Left lung (tissue), 10 donors: Measurements from ENCODE around the gene SYT1. TPM values are rescaled to one million over a fixed set of nuclear protein-coding genes. Genes with fewer than 3 reads are reported as not detected.

Experiments used
- ATAC-seq: fragments of 200-7000 bp; cut with Tn5 transposase; one replicate; pipeline ENCODE4 v1.9.1; 2020; ENCODE audit warnings: moderate library complexity
- DNase-seq, 4 donors: peaks; one replicate each; pipeline ENCODE4 v3.0.0-alpha.2; 2013 to 2020
- H3K27ac ChIP-seq, 2 donors: fragments of 200-600 bp; sonication (generic) in 1 of 2; one replicate each; pipeline versions ENCODE4 v1.5.0 to v1.8.0; 2020 to 2021
- H3K27me3 ChIP-seq, 2 donors: fragments of 200-600 bp; sonication (generic) in 1 of 2; one replicate each; pipeline versions ENCODE4 v1.5.0 to v1.8.0; 2020 to 2021
- H3K36me3 ChIP-seq, 2 donors: fragments of 200-600 bp; sonication (generic) in 1 of 2; one replicate each; pipeline versions ENCODE4 v1.5.0 to v1.8.0; 2020 to 2021
- H3K4me1 ChIP-seq, 2 donors: fragments of 200-600 bp; one replicate each; pipeline ENCODE4 v1.8.0; 2021
- H3K4me3 ChIP-seq, 2 donors: fragments of 200-600 bp; sonication (generic) in 1 of 2; one replicate each; pipeline versions ENCODE4 v1.5.0 to v1.8.0; 2020 to 2021; ENCODE audit warnings: mild to moderate bottlenecking in 1 of 2
- H3K9me3 ChIP-seq, 2 donors: fragments of 200-600 bp; sonication (generic) in 1 of 2; one replicate each; pipeline versions ENCODE4 v1.5.0 to v1.8.0; 2020 to 2021
- CTCF ChIP-seq, 2 donors: fragments of 200-600 bp; sonication (generic) in 1 of 2; IDR thresholded peaks; one replicate each; pipeline versions ENCODE4 v1.5.0 to v1.8.0; 2021; ENCODE audit warnings: antibody characterized with exemption in 2 of 2
- intact Hi-C, 2 donors: fragments of 100-400 bp; cut with DNase I; formaldehyde crosslinking; loops; one replicate each; pipeline versions ENCODE4 v1.11.2 to v1.14.2; 2022
- polyA plus RNA-seq, 6 donors: library from polyadenylated mRNA; unstranded; fragments of 120-200 nt; gene quantifications; one replicate each; pipeline ENCODE4 v1.2.1, GENCODE V29; 2013; ENCODE audit not compliant: insufficient read length in 6 of 6
- total RNA-seq, 2 donors: library from RNA; stranded (reverse); fragmentation: NEBNext Ultra II Directional; extraction: Animal tissue kit (Norgen Biotek cat#: 25700); gene quantifications; one replicate each; pipeline ENCODE4 v1.2.1, GENCODE V29; 2021
- donor health status: DM: no; HTN: yes; CAD: no.
- donor health status: DM: no; HTN: no; CAD: no.

SYT1 gene
- total and polyA plus RNA-seq, 8 donors: 1.5 to 6.9 (median 4.8) TPM

- TF ChIP-seq CTCF (IDR thresholded peaks at IDR 0.05): no peak
- DNase-seq (no peak), ATAC-seq (no peak)
- H3K36me3 ChIP-seq: no peaks in the 10 kb centered on the region
- intact Hi-C loops: no loop called here
- no peaks in the 10 kb centered on the region for H3K9me3 ChIP-seq
- H3K4me3 ChIP-seq: no peak overlapping the region
- H3K27ac ChIP-seq: no peak overlapping the region
- H3K27me3 ChIP-seq: no peaks in the 10 kb centered on the region
- no peaks in the 10 kb centered on the region for H3K4me1 ChIP-seq
These were observed 67.0 kb downstream of the SYT1 start for GRCh38 chr12:78931466-78931990.

DNA sequence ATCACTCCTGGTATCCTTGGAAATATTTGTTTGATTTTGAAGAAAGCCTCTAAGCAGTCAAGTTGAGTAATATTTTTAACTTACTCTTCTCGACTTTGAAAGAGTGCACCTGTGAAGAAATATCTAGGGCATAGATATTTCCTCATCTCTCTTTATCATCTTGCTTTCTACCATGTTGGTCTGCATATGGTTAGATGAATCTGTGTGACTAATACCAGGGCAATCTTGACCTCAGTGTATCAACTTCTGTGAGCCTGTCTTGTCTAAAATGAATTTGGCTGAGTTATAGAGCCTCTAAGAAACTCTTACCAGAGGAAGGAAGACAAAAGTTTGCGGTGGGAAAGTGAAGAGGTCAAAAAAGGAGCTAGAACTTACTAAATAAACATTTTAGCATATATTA is 68.4 kb downstream of the SYT1 start:
- Histone ChIP-seq H3K9me3 (no peaks in the 10 kb centered on the region), H3K4me3 (no peak overlapping the region), H3K27me3 (no peaks in the 10 kb centered on the region), H3K27ac (no peak overlapping the region), H3K4me1 (no peaks in the 10 kb centered on the region), H3K36me3 (no peaks in the 10 kb centered on the region)
- intact Hi-C loops: no loop called here
- DNase-seq (no peak), ATAC-seq (no peak)
- TF ChIP-seq CTCF (IDR thresholded peaks at IDR 0.05): no peak

DNA sequence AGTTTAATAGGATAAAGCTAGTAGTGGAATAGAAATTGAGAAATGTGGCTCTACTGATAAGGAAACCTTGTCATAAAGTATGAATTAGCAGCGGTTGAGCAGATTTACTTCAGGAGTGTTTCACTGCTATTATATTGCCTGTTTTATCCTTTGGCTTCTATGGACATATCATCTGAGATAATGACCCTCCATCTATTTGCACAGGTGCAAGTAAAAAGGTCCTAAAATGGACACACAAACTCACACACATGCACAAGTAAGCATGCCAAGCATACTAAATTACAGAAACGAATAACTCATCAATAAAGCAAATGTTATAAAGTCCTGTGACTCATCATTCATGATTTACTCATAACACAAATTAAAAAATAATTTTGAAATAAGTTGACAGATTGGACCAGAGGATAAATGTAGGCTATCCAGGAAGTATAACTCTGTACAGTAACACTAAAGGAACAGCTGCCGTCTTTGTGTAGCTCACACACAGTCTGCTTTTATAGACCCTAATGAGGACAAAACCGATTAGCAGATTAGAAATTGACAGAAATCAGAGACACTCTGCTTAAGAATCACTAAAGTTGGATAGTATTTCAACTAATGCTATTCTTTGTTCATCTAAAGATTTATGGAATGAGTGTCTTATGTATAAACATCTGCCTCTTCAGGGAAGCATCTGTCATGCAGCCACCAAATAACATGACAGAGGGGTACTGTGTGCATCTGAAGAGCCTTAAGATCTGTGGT is 73.9 kb downstream of the SYT1 start:
- H3K9me3 ChIP-seq: no peaks in the 10 kb centered on the region
- H3K4me1 ChIP-seq: no peaks in the 10 kb centered on the region
- DNase-seq: no peak
- H3K36me3 ChIP-seq: no peaks in the 10 kb centered on the region
- no peak overlapping the region for H3K27ac ChIP-seq
- intact Hi-C loops: no loop called here
- no peaks in the 10 kb centered on the region for H3K27me3 ChIP-seq
- no peak for ATAC-seq
- H3K4me3 ChIP-seq: no peak overlapping the region
- no peak for TF ChIP-seq CTCF (IDR thresholded peaks at IDR 0.05)

DNA sequence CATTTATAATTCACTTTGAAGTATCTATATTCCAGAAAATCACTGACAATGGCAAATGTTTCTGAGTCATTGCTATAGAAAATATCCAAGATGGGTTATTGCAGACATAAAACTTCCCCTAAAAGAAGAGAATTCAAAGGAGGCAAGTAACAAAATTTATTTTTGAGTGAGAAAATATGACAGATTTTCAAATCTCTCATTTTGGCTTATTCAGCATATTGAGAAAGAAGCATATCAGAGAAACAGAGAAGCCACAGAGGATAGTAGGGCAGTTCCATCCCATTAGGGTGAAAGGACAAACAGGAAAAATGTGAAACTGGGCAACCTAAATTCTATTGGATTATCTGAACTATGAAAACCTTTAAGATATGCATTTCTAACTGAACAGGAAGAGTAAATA is 85.0 kb downstream of the SYT1 start:
- H3K4me1 ChIP-seq: no peaks in the 10 kb centered on the region
- DNase-seq (no peak), ATAC-seq (no peak)
- H3K36me3 ChIP-seq: no peaks in the 10 kb centered on the region
- H3K27ac ChIP-seq: no peak overlapping the region
- no peaks in the 10 kb centered on the region for H3K27me3 ChIP-seq
- peaks cover 0 to 9% of the 10 kb centered on the region in 2 donors for H3K9me3 ChIP-seq
- intact Hi-C loops: no loop called here
- no peak overlapping the region for H3K4me3 ChIP-seq
- TF ChIP-seq CTCF (IDR thresholded peaks at IDR 0.05): no peak

GRCh38 chr12:78951803-78952551 is 87.4 kb downstream of the SYT1 start:
- peaks cover 0 to 9% of the 10 kb centered on the region in 2 donors for H3K9me3 ChIP-seq
- TF ChIP-seq CTCF (IDR thresholded peaks at IDR 0.05): no peak
- H3K4me1 ChIP-seq: no peaks in the 10 kb centered on the region
- no peak overlapping the region for H3K27ac ChIP-seq
- DNase-seq (no peak), ATAC-seq (no peak)
- H3K4me3 ChIP-seq: no peak overlapping the region
- intact Hi-C loops: no loop called here
- H3K27me3 ChIP-seq: no peaks in the 10 kb centered on the region
- no peaks in the 10 kb centered on the region for H3K36me3 ChIP-seq
